Stimulated activated memory B cell treated with anti-CD40 and anti-IgM and Interleukin-4, amounts not matched to agents 10 μg/mL and 1 μg/mL and 100 μg/mL, for 72 hours (primary cell): Measurements from ENCODE around the gene CACNA2D4.

ENCODE experiments used
- ATAC-seq: fragments of 150-1000 bp; cut with Tn5 transposase; 2 replicates; pipeline ENCODE4 v1.10.0; 2021
- H3K27ac Mint-ChIP-seq: one replicate; pipeline ENCODE4 v1.8.0; 2022; ENCODE audit warnings: mild to moderate bottlenecking, mixed read lengths
- H3K27me3 Mint-ChIP-seq: one replicate; pipeline ENCODE4 v1.8.0; 2022; ENCODE audit warnings: mixed read lengths
- H3K36me3 Mint-ChIP-seq: one replicate; pipeline ENCODE4 v1.8.0; 2022; ENCODE audit warnings: mixed read lengths
- H3K4me1 Mint-ChIP-seq: one replicate; pipeline ENCODE4 v1.8.0; 2022; ENCODE audit warnings: mixed read lengths
- H3K4me3 Mint-ChIP-seq: one replicate; pipeline ENCODE4 v1.8.0; 2022; ENCODE audit warnings: mild to moderate bottlenecking, moderate library complexity, mixed read lengths
- H3K9me3 Mint-ChIP-seq: one replicate; pipeline ENCODE4 v1.8.0; 2022; ENCODE audit warnings: mixed read lengths

CACNA2D4 gene

GRCh38 chr12:1791104-1791841, 127.2 kb downstream of the CACNA2D4 start:
- Mint-ChIP-seq H3K27ac (peak overlapping the region; percentile 27), H3K9me3 (no peaks in the 10 kb centered on the region), H3K27me3 (no peaks in the 10 kb centered on the region), H3K4me3 (no peak overlapping the region), H3K4me1 (peaks cover 23% of the 10 kb centered on the region), H3K36me3 (peaks cover 10% of the 10 kb centered on the region)
- ATAC-seq, result no peak

DNA sequence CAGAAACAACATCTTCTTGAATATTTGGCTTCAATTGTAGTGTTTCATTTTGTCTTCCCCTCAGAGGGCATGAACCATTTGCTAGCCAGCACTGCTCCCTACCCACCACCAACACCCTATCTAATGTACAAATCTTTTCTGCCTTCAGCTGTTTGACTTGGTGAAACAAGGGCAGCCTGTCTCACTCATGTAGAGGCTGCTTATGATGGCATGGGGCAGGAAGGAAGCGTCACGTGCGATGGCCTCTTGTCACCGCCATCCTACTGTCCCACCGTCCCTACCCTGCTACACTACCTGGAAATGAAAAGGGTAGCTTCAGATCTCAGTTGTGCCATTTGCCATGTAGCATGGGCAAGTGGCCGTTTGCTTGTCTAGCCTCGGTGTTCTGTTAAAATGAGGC, 128.0 kb downstream of the CACNA2D4 start:
- Mint-ChIP-seq H3K9me3 (no peaks in the 10 kb centered on the region), H3K27me3 (no peaks in the 10 kb centered on the region), H3K4me1 (peaks cover 15% of the 10 kb centered on the region), H3K36me3 (peaks cover 18% of the 10 kb centered on the region), H3K27ac (no peak overlapping the region), H3K4me3 (no peak overlapping the region)
- no peak for ATAC-seq

- H3K9me3 Mint-ChIP-seq, result no peaks in the 10 kb centered on the region
- H3K4me1 Mint-ChIP-seq, result peaks cover 11% of the 10 kb centered on the region
- H3K27me3 Mint-ChIP-seq, result no peaks in the 10 kb centered on the region
- H3K27ac Mint-ChIP-seq, result no peak overlapping the region
- peaks cover 34% of the 10 kb centered on the region for H3K36me3 Mint-ChIP-seq
- no peak overlapping the region for H3K4me3 Mint-ChIP-seq
- ATAC-seq, result no peak
These were observed 130.7 kb downstream of the CACNA2D4 start for GRCh38 chr12:1787714-1788113.

- no peak overlapping the region for H3K4me3 Mint-ChIP-seq
- no peak overlapping the region for H3K27ac Mint-ChIP-seq
- H3K4me1 Mint-ChIP-seq, result no peaks in the 10 kb centered on the region
- H3K36me3 Mint-ChIP-seq, result peaks cover 52% of the 10 kb centered on the region
- H3K9me3 Mint-ChIP-seq, result no peaks in the 10 kb centered on the region
- no peak for ATAC-seq
- H3K27me3 Mint-ChIP-seq, result no peaks in the 10 kb centered on the region
These were observed 136.2 kb downstream of the CACNA2D4 start for GRCh38 chr12:1782215-1782614.

DNA sequence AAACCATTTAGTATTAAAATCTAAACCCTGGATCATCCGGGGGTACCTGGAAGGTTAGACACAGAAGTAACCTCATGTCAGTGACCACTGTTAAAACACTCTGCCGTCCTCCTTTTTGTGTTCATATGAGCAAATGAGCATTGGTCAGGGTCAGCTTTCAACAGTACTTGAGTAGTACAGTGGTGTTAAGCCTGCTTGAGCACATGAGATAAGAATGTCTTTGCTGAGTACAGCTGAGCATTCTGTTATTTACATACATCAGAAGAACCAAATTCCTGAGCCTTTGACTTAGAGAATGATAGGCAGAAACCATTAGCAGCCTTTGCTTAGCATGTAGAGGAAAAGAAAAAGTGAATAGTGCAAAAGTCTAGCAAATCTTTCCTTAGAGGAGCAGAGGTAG, 136.7 kb downstream of the CACNA2D4 start:
- Mint-ChIP-seq H3K4me3 (no peak overlapping the region), H3K27ac (no peak overlapping the region), H3K27me3 (no peaks in the 10 kb centered on the region), H3K36me3 (peaks cover 51% of the 10 kb centered on the region), H3K4me1 (no peaks in the 10 kb centered on the region), H3K9me3 (no peaks in the 10 kb centered on the region)
- ATAC-seq, result no peak

DNA sequence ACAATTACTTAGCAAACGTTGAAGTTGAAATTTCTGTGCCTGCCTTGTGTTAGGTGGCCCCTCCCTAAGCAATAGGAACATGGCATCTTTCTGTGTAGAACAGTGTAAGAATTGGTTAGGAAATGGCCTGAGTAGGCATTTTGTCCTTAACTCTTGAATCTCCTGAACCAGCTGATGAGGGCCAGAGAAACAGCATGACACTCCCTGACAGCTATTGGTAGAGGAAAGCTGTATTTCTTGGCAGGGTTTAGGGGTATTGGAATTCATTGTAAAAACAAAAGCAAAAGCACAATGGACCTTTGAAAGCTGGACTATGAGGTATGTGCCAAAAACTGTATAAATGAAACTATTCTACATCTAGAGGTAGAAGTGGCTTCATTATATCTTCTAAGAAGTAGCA, 138.7 kb downstream of the CACNA2D4 start:
- Mint-ChIP-seq H3K27me3 (no peaks in the 10 kb centered on the region), H3K36me3 (peaks cover 48% of the 10 kb centered on the region), H3K9me3 (no peaks in the 10 kb centered on the region), H3K27ac (no peak overlapping the region), H3K4me1 (peaks cover 13% of the 10 kb centered on the region), H3K4me3 (no peak overlapping the region)
- ATAC-seq, result no peak

- peaks cover 13% of the 10 kb centered on the region for H3K4me1 Mint-ChIP-seq
- no peak overlapping the region for H3K4me3 Mint-ChIP-seq
- no peaks in the 10 kb centered on the region for H3K27me3 Mint-ChIP-seq
- peaks cover 43% of the 10 kb centered on the region for H3K36me3 Mint-ChIP-seq
- ATAC-seq, result no peak
- no peaks in the 10 kb centered on the region for H3K9me3 Mint-ChIP-seq
- no peak overlapping the region for H3K27ac Mint-ChIP-seq
These were observed 139.5 kb downstream of the CACNA2D4 start for GRCh38 chr12:1778911-1779310.

DNA sequence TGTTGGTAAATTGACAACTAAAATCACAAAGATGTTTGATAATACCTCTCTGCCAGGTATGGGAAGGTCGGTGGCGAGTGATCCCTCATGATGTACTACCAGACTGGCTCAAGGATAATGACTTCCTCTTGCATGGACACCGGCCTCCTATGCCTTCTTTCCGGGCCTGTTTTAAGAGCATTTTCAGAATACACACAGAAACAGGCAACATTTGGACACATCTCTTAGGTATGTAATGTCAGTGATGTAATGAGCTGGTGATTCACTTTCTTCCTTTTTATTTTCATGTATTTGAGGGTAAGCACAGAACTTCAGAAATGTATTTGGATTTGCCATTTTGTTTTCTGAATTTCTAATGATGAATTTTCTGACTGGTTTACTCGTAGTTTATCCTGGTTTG, 140.7 kb downstream of the CACNA2D4 start:
- Mint-ChIP-seq H3K4me1 (peaks cover 13% of the 10 kb centered on the region), H3K9me3 (no peaks in the 10 kb centered on the region), H3K27me3 (no peaks in the 10 kb centered on the region), H3K4me3 (no peak overlapping the region), H3K36me3 (peaks cover 47% of the 10 kb centered on the region), H3K27ac (no peak overlapping the region)
- ATAC-seq, result no peak

DNA sequence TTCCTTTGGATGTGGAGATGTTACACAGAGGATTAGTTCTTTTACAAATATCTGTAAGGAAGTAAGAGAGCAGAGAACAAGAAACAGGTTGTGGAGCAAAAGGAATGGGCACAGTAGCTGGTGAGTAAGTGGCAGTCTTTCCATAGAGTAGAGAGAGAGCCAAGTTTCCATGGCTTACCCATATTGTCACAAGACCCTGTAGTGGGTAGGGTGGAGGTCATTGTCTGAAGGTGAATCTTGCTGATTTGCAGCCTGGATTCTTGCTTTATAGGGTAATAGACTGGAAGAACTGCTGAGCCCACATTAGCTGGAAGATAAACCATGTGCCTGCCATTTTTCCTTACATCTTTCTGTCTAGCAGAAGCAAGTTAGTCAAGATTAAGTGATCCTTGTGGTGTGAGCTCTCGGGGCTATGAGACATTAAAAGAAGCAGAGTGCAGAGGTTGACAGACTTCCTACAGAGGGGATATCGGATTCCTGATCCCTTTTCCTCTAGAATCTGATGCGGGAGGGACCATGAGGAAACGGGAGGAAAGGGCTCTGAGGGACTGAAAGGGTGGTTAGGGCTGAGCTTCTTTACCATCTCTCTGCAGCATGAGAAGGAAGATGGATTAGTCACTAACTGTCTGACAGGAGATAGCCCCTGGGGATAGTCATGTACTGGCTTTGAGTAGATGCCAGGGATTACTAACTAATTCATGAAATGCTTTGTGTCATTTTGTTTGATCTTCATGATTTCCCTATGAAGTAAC, 142.1 kb downstream of the CACNA2D4 start:
- Mint-ChIP-seq H3K9me3 (no peaks in the 10 kb centered on the region), H3K27me3 (no peaks in the 10 kb centered on the region), H3K36me3 (peaks cover 52% of the 10 kb centered on the region), H3K4me1 (peaks cover 15% of the 10 kb centered on the region), H3K4me3 (no peak overlapping the region), H3K27ac (peak overlapping the region; percentile 10)
- no peak for ATAC-seq

DNA sequence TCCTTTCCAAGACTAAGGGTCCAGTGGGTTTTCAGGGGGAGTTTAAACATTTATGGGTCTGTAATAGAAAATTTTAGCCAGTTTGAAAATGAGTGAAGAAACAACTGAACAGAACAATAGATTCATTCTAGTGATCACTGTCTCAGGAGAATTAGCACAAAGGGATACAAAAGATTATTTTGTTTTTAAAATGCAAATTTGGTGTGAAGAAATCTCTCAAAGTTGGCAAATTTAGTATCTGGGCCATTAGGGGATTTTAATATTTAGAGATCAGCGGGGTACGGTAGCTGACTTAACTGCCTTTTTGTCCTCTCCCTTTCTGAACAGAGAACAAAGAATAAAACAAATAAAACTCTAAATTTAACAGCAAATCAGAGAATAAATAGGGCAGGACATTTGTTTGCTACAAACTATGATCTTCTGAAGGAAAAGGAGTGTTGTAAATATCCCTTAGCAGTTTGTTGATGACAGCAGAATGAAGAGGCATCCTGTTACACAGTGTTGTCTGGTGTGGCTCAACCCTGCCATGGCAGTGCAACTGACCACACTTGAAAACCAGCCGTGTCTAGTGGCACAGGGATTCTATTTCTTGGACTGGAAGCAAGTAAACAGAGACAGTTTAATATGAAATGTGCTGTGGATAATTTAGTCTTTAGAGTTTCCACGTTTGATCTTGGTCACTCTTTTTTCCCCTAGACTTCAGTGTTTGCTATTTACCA, 144.4 kb downstream of the CACNA2D4 start:
- Mint-ChIP-seq H3K27me3 (no peaks in the 10 kb centered on the region), H3K4me1 (peaks cover 19% of the 10 kb centered on the region), H3K36me3 (peaks cover 50% of the 10 kb centered on the region), H3K9me3 (no peaks in the 10 kb centered on the region), H3K4me3 (no peak overlapping the region), H3K27ac (no peak overlapping the region)
- no peak for ATAC-seq

GRCh38 chr12:1769809-1770494, 148.5 kb downstream of the CACNA2D4 start:
- ATAC-seq, result no peak
- no peak overlapping the region for H3K27ac Mint-ChIP-seq

GRCh38 chr12:1768615-1769014, 149.8 kb downstream of the CACNA2D4 start:
- Mint-ChIP-seq H3K27ac (no peak overlapping the region), H3K36me3 (peaks cover 23% of the 10 kb centered on the region), H3K9me3 (no peaks in the 10 kb centered on the region), H3K27me3 (no peaks in the 10 kb centered on the region), H3K4me1 (peaks cover 13% of the 10 kb centered on the region), H3K4me3 (no peak overlapping the region)
- ATAC-seq, result no peak

More at GRCh38 chr12:1769809-1770494, 148.5 kb downstream of the CACNA2D4 start:
- no peaks in the 10 kb centered on the region for H3K27me3 Mint-ChIP-seq
- H3K36me3 Mint-ChIP-seq, result peaks cover 28% of the 10 kb centered on the region
- no peak overlapping the region for H3K4me3 Mint-ChIP-seq
- H3K4me1 Mint-ChIP-seq, result peaks cover 13% of the 10 kb centered on the region
- no peaks in the 10 kb centered on the region for H3K9me3 Mint-ChIP-seq

GRCh38 chr12:1767407-1768090, 150.9 kb downstream of the CACNA2D4 start:
- H3K4me1 Mint-ChIP-seq, result peaks cover 13% of the 10 kb centered on the region
- peaks cover 15% of the 10 kb centered on the region for H3K36me3 Mint-ChIP-seq
- no peaks in the 10 kb centered on the region for H3K27me3 Mint-ChIP-seq
- H3K4me3 Mint-ChIP-seq, result no peak overlapping the region
- H3K27ac Mint-ChIP-seq, result no peak overlapping the region
- ATAC-seq, result no peak
- no peaks in the 10 kb centered on the region for H3K9me3 Mint-ChIP-seq

GRCh38 chr12:1766110-1766509, 152.3 kb downstream of the CACNA2D4 start:
- H3K27ac Mint-ChIP-seq, result no peak overlapping the region

More at GRCh38 chr12:1766110-1766509, 152.3 kb downstream of the CACNA2D4 start:
- no peak overlapping the region for H3K4me3 Mint-ChIP-seq
- peaks cover 19% of the 10 kb centered on the region for H3K36me3 Mint-ChIP-seq
- no peaks in the 10 kb centered on the region for H3K27me3 Mint-ChIP-seq
- peaks cover 9% of the 10 kb centered on the region for H3K4me1 Mint-ChIP-seq
- no peak for ATAC-seq
- no peaks in the 10 kb centered on the region for H3K9me3 Mint-ChIP-seq
